Stimulated activated CD4-positive, alpha-beta T cell treated with anti-CD3 and anti-CD28 coated beads, Interleukin-15, amount 100 ng/mL, for 1 hour (primary cell): ENCODE results near the gene ITPR3.

Experiments
- DNase-seq, 2 donors: peaks; one replicate each; pipeline ENCODE4 v3.0.0-alpha.2; 2020; ENCODE audit warnings: low read depth in 1 of 2, low spot score in 1 of 2

The ITPR3 gene

GRCh38 chr6:33712914-33713313 is 91.8 kb downstream of the ITPR3 start:
- no peak for DNase-seq

DNA sequence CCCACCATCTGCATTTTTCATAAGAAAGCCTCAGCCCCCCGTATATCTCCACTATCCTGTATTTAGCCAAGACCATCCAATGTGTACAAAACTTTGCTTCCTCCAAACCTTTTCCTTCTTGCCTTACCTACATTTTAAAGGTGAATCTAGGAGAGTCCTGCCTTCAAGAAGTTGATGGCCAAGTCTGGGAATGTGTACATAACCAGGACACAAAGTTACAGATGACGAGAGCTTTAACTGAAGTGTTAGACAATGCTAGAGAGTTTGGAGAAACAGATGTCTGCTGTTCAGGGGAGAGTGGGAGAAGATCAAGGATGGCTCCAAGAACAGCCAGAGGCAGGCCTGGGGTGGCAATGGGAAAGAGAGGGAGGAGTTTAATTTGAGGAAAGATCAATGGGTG is 92.7 kb downstream of the ITPR3 start:
- DNase-seq, result no peak

DNA sequence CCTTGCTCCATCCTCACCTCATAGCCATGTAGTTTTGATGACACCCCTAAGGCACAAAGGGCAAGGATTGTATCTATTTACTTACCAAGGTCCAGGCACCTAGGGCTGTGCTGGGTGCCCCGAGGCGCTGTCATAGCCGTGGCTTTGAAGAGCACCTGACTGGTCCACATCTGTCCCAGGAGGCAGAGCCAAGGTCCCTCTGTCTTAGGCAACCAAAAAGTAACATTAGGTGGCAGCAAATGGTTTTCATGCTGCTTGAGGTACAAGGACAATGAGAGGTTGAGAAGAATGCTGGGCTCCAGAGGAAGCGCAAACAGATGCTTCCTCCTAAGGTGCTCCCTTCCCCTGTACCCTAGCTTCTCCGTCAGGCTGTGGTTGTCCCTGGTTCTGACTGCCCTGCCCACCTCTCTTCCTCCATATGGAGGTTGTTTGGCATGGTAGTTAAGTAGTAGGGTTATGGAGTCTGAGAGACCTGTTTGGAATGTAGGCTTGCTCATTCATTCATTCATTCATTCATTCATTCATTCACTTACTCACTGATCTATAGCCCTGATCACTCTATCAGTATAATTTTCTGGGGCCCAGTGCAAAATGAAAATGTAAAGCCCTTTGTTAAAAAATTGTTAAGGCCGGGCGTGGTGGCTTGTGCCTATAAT is 93.4 kb downstream of the ITPR3 start:
- no peak for DNase-seq

DNA sequence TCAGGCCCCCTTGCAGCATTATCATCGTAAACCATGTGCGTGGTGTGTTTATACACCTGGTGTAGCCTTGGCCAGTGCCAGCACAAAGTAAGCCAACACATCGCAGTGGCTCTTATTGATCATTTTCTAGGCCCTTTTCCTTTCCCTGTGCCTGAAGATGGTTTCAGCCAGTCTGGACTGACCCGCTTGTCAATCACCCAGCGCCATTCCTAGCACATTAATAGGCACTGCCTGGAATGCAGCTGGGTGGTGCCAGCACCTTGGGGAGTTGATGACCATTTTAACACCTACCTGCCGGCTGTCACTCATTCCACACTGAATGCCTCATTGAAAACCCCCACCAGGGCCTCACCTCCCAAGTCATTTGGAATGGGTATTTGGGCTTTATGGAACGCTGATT is 95.3 kb downstream of the ITPR3 start:
- no peak for DNase-seq

DNA sequence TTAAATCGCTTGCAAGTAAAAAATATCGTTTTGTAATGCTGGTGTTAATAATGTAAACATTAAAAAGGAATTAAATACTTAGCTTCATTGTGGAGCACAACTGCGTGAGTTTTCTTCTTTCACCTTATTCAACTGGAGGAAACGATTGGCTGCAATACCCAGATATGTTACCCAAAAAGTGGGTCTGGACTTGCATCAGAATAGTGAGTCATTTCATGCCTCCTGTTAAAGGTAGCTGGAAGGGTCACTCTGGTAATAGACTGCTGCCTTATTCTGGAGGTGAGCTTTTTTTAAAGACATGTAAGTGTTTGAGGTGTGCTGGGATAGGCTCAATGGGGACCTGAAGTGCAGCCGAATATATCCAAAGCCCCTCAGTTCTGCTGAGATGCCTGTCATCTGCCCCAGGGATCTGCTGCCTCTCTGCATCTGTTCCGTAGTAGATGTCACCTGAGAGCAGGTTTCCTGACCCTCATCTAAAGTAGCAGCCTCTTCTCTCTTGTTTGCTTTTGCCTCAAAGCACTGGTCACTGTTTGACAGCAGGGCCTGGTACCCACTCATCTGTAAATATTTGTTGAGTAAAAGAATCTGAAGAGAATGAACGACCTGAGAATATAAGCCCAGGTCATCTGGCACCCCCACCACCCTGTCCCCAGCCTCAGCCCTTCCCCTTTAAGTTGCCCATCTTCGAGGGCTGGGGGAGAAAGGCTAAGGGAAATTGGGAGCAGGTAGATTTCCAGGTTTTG is 95.9 kb downstream of the ITPR3 start:
- DNase-seq, result no peak

- no peak for DNase-seq
Observed at GRCh38 chr6:33717934-33718455, 96.9 kb downstream of the ITPR3 start.

GRCh38 chr6:33718713-33719112 is 97.6 kb downstream of the ITPR3 start:
- DNase-seq, result no peak

DNA sequence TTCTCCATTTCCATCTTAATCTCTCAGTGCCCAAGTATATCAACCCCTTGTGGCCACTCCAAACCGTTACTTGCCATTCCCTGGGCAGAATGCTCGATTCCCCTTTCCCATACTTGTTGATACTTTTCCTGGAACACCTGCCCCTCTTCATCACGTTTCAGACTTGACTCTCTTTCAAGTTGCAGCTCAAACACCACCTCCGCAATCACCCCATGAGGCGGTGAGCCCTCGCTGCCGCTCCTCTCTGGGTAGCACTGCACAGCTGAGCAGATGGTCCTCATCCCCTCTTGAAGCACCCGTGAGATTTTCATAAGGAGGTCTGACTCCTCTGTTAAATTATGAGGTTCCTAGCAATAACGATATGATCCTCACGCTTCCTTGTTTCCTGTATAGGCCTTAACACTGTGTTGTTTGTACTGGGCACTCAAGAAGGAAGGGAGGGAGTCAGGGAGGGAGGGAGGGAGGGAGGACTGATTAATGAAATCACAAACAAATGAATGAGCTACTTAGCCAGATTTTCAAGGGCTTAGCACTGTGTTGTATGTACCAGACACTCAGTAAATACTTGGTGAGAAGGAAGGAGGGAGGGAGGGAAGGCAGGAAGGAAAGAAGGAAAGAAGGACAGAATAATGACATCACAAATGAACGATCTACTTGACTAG is 98.3 kb downstream of the ITPR3 start:
- DNase-seq, result no peak

DNA sequence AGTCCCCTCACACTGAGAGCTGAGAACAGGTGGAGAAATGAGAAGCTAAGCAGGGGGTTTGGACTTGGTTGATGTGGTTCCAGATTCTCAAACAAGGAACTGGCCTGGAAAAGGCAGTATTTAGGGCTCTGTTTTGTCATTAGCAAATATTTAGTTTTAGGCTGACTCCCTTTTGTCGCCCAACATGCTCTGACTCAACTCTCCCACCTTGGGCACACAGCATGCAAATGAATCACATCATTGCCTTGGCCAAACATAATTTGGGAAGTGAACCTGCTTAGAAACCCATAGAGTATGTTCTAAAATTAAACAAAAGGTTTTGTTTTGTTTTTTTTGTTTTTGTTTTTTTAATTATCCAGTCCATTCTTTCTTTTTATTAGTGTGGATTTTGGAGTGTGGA is 99.9 kb downstream of the ITPR3 start:
- no peak for DNase-seq

GRCh38 chr6:33721508-33721907 is 100.4 kb downstream of the ITPR3 start:
- no peak for DNase-seq

- DNase-seq, result no peak
Observed at GRCh38 chr6:33722103-33722623, 101.0 kb downstream of the ITPR3 start.

DNA sequence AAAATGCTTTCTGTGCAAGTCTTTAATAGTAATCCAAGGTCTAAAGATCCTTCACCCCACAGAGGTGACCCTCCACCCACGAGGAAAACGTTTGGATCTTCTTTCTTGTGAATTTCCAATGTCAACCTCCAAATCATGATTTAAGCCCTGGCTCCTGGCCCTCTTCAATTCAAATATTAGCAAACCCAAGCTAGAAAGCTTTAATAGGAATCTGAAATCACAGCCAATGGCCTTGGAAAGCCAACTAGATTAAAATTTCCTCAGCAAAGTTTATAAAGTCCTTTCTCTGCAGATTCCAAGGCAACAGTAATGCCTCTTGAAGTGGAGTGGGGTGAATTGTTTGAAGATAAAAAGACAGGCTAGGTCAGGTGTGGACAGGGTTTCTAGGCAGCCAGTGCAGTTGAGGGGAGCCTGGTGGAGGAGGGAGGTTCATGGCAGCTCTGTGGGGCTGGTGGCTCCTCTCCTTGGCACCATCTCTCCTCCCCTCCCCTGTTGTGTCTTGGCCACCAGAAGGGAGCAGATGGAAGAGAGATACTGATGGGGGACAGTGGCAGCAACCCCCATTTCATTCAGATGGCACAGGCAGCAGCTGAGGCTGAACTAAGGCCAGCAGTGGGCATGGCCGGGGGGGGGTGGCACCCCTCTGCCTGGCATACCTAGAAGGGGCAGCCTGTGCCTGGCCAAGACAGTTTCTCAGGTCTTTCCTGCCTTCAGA is 102.4 kb downstream of the ITPR3 start:
- DNase-seq, result no peak

GRCh38 chr6:33724102-33725023 is 103.2 kb downstream of the ITPR3 start:
- no peak for DNase-seq

DNA sequence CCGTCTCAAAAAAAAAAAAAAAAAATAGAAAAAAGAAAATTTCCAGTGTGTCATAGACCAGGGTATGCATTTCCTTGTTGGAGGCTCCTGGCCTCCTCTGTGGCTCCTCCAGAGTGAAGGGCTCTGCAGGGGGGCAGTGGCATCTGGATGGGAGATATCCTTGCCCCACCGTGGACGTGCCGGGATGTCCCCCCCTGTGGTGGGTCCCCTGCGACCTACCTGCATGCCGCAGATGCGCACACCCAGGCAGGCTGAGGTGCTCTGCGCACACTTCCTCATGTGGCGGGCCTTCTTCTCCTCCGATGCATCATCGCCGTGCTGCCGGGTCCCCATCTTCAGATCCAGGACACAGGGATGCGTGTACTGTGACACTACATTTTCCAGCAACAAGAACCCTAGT is 104.1 kb downstream of the ITPR3 start:
- DNase-seq, result no peak

DNA sequence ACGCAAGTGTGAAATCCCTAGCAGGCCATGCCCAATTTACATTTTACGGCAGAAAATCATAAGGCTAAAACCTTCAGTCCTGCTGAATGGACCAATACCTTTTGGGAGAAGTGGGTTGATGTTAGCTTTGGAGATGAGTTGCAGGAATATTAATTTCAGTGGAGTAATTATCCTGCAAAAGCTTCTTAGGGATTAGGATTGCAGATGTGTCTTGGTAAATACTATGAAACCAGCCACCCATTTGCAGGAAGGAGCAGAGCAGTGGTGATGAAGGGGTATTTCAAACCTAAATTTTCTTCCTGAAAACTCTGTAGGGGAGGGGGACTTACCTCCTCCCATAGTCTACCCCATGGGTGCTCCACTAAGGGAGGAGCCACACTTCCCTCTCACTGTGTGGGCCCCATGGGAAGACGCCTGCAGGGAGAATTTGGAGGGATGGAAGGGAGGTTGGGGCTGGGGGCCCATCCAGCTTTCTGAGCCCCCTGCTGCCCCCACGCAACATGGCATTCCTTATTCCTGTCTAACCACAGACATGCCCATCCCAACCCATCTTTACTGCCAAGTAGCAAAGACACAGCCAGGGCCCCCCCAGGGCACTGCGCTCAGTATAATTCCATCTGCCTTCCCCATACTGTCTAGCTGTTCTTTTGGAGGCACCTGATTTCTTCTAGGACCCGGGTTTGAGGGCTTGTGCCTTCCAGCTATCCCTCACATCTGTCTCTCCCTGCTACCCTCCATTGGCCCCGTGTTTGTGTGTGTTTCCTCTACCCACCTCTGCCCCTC is 105.0 kb downstream of the ITPR3 start:
- no peak for DNase-seq

DNA sequence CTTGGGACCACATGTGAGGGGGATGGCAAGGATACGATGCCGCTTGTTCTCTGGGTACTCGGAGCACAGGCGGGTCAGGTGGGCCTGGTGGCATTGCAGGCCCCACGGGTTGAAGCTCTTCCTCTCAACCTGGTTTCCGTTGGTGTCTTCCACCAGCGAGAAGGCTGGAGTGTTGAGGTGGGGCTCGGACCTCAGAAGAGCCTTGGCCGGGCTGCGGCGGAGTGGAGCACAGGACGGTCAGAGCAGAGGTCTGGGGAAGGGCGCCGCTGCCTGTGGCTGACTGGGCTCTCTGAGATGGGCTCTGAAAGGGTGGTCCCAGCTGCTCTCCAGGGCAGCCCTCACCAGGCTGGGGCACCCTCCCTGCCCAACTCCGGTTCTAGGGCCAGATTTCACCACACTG is 105.6 kb downstream of the ITPR3 start:
- DNase-seq, result no peak

- DNase-seq, result no peak
Observed at GRCh38 chr6:33727126-33727525, 106.0 kb downstream of the ITPR3 start.

- no peak for DNase-seq
Observed at GRCh38 chr6:33727932-33728331, 106.8 kb downstream of the ITPR3 start.

DNA sequence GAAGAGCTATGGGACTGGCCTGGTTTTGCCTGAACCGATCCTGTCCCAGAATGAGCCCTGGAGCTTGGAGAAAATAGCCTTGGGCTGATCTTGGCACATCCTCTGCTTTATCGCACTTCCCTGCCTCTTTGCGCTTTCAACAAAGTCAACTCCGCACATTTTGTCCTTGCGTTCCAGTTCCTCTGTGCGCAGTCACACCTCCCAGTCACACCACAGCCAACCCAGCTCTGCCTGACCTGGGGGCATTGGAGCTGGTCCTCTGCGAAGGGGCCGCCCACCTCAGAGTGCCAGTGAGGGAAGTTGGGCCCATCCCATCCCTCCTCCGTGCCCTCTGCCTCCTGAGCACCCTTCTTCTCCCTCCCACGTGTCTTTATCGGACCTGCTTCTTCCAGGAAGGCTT is 107.3 kb downstream of the ITPR3 start:
- DNase-seq, result no peak
